ENCODE data around the gene CRNN.

DNA sequence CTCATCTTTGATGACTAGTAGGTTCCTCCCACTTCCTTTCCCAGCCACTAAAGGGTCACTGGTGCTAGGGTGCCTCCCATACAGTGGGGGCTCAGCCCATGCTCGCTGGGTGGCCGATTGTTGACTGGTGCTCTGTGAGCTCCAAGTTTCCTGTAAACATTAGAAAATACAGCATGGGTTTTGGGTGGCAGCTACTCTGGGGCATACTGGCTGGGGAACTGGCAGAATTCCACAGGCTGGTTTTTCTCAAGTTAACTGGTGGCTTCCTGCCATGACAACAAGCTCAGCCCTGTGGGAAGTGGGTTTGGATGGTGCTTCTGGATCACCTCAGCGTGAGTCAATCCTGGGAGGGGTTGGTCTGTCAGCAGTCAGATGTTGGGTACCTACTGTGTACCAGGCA, 28.7 kb upstream of the CRNN start:
- TF ChIP-seq, protein P1, sequence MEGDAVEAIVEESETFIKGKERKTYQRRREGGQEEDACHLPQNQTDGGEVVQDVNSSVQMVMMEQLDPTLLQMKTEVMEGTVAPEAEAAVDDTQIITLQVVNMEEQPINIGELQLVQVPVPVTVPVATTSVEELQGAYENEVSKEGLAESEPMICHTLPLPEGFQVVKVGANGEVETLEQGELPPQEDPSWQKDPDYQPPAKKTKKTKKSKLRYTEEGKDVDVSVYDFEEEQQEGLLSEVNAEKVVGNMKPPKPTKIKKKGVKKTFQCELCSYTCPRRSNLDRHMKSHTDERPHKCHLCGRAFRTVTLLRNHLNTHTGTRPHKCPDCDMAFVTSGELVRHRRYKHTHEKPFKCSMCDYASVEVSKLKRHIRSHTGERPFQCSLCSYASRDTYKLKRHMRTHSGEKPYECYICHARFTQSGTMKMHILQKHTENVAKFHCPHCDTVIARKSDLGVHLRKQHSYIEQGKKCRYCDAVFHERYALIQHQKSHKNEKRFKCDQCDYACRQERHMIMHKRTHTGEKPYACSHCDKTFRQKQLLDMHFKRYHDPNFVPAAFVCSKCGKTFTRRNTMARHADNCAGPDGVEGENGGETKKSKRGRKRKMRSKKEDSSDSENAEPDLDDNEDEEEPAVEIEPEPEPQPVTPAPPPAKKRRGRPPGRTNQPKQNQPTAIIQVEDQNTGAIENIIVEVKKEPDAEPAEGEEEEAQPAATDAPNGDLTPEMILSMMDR (IDR thresholded peaks at IDR 0.05), result no peak
- TF ChIP-seq EP300 (IDR thresholded peaks at IDR 0.05), result no peak

Data from ovary (tissue), 3 donors.